COLO829 (cell line): Measurements from ENCODE around the gene COL23A1.
"Not testable (repeated sequence)": the region's sequence is repeated elsewhere in the genome, so short reads cannot be mapped to it uniquely, and the experiment has no call there.

Source experiments
- DNase-seq: peaks from one replicate; pipeline ENCODE4 v3.0.0; 2012; ENCODE audit warnings: low spot score

The COL23A1 gene

GRCh38 chr5:178505639-178506407, 84.4 kb downstream of the COL23A1 start:
- no peak for DNase-seq

- no peak for DNase-seq
Measured at GRCh38 chr5:178504340-178504960, 85.7 kb downstream of the COL23A1 start.

- DNase-seq = no peak
Measured at GRCh38 chr5:178502401-178503100, 87.6 kb downstream of the COL23A1 start.

- no peak for DNase-seq
Measured at GRCh38 chr5:178499352-178499751, 90.8 kb downstream of the COL23A1 start.

GRCh38 chr5:178496642-178497041, 93.6 kb downstream of the COL23A1 start:
- no peak for DNase-seq

GRCh38 chr5:178496214-178496613, 94.0 kb downstream of the COL23A1 start:
- DNase-seq = no peak

- DNase-seq = no peak
Measured at GRCh38 chr5:178495706-178496105, 94.5 kb downstream of the COL23A1 start.

GRCh38 chr5:178492278-178492677, 97.9 kb downstream of the COL23A1 start:
- DNase-seq = no peak

- no peak for DNase-seq
Measured at GRCh38 chr5:178490935-178491652, 99.1 kb downstream of the COL23A1 start.

- no peak for DNase-seq
Measured at GRCh38 chr5:178489271-178489976, 100.8 kb downstream of the COL23A1 start.

GRCh38 chr5:178488696-178489095, 101.5 kb downstream of the COL23A1 start:
- DNase-seq = no peak

- no peak for DNase-seq
Measured at GRCh38 chr5:178487911-178488600, 102.1 kb downstream of the COL23A1 start.

- DNase-seq = not testable (repeated sequence)
Measured at GRCh38 chr5:178486878-178487512, 103.2 kb downstream of the COL23A1 start.

GRCh38 chr5:178486239-178486641, 104.0 kb downstream of the COL23A1 start:
- DNase-seq = no peak

- DNase-seq = no peak
Measured at GRCh38 chr5:178483620-178484019, 106.6 kb downstream of the COL23A1 start.

GRCh38 chr5:178479261-178479660, 110.9 kb downstream of the COL23A1 start:
- DNase-seq = no peak

GRCh38 chr5:178478370-178478769, 111.8 kb downstream of the COL23A1 start:
- no peak for DNase-seq

GRCh38 chr5:178477802-178478201, 112.4 kb downstream of the COL23A1 start:
- DNase-seq = no peak

GRCh38 chr5:178476972-178477754, 113.0 kb downstream of the COL23A1 start:
- DNase-seq = no peak

- DNase-seq = no peak
Measured at GRCh38 chr5:178476531-178476930, 113.7 kb downstream of the COL23A1 start.
